Stimulated activated naive CD8-positive, alpha-beta T cell treated with anti-CD3 and anti-CD28 coated beads, Interleukin-15, Interleukin-2, amounts not matched to agents 100 ng/mL and 50 ng/mL, for 24 hours (primary cell): ENCODE results near the gene TAS2R8.
"Not testable (repeated sequence)": the region's sequence is repeated elsewhere in the genome, so short reads cannot be mapped to it uniquely, and the experiment has no call there.

Experiments used
- H3K27ac Mint-ChIP-seq: one replicate; pipeline ENCODE4 v1.8.0; 2021; ENCODE audit warnings: mild to moderate bottlenecking, mixed read lengths
- H3K27me3 Mint-ChIP-seq: one replicate; pipeline ENCODE4 v1.8.0; 2021; ENCODE audit warnings: mixed read lengths
- H3K36me3 Mint-ChIP-seq: one replicate; pipeline ENCODE4 v1.8.0; 2021; ENCODE audit warnings: low read depth, mixed read lengths
- H3K4me1 Mint-ChIP-seq: one replicate; pipeline ENCODE4 v1.8.0; 2021; ENCODE audit warnings: low read depth, mixed read lengths
- H3K4me3 Mint-ChIP-seq: one replicate; pipeline ENCODE4 v1.8.0; 2021; ENCODE audit warnings: mild to moderate bottlenecking, mixed read lengths
- H3K9me3 Mint-ChIP-seq: one replicate; pipeline ENCODE4 v1.8.0; 2021; ENCODE audit warnings: mixed read lengths

Gene TAS2R8

DNA sequence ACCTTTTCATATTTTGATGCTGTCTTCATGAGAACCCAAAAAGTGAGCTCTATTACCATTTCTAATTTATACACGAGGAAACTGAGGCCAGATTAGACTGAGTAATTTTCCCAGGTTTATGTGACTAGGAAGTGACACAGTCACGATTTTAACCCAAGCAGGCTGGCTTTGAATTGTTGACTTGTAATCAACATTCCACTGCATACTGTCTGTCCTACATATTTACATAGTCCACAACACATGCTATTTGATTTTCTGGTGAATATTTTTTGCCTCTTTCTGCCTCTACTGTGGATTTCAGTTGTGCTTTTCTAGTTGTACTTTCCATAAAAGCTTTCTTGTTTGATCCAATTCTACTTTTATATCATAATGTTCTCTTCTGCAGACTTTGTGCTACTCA, 12.9 kb downstream of the TAS2R8 start:
- peaks cover 23% of the 10 kb centered on the region for H3K27me3 Mint-ChIP-seq
- no peaks in the 10 kb centered on the region for H3K36me3 Mint-ChIP-seq
- H3K4me3 Mint-ChIP-seq: no peak overlapping the region
- H3K4me1 Mint-ChIP-seq: no peaks in the 10 kb centered on the region
- H3K9me3 Mint-ChIP-seq: no peaks in the 10 kb centered on the region
- H3K27ac Mint-ChIP-seq: no peak overlapping the region

DNA sequence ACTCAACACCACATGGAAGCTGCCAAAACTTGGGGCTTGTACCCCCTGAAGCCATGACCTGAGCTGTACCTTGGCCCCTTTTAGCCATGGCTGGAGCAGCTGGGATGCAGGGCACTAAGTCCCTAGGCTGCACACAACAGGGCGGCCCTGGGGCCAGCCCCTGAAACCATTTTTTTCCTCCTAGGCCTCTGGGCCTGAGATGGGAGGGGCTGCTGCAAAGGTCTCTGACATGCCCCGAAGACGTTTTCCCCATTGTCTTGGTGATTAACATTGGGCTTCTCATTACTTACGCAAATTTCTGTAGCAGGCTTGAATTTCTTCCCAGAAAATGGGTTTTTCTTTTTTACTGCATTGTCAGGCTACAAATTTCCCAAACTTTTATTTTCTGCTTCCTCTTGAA, 15.3 kb downstream of the TAS2R8 start:
- peaks cover 15% of the 10 kb centered on the region for H3K27me3 Mint-ChIP-seq
- H3K4me3 Mint-ChIP-seq, H3K9me3 Mint-ChIP-seq, H3K27ac Mint-ChIP-seq, H3K4me1 Mint-ChIP-seq, H3K36me3 Mint-ChIP-seq: not testable (repeated sequence)

DNA sequence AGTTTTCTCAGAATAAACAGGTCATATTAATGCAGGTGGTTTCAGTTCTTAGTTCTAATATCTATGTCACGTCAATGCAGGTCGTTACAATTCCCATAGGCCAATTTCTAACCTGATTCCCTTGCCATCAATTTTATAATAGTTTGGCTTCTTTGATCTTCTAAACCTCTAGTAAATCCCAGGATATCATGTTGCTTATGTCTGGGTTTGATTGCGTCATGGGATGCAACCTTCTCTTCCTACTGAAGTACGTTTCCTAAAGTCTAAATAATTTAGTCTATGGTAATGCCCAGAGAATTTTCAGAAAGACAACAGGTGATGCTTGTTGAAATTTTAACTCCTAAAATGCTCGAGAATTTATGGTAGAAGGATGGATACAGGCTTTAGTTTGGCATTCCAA, 23.8 kb downstream of the TAS2R8 start:
- no peak overlapping the region for H3K4me3 Mint-ChIP-seq
- no peaks in the 10 kb centered on the region for H3K36me3 Mint-ChIP-seq
- H3K9me3 Mint-ChIP-seq: no peaks in the 10 kb centered on the region
- H3K27ac Mint-ChIP-seq: no peak overlapping the region
- peaks cover 11% of the 10 kb centered on the region for H3K27me3 Mint-ChIP-seq
- H3K4me1 Mint-ChIP-seq: no peaks in the 10 kb centered on the region

DNA sequence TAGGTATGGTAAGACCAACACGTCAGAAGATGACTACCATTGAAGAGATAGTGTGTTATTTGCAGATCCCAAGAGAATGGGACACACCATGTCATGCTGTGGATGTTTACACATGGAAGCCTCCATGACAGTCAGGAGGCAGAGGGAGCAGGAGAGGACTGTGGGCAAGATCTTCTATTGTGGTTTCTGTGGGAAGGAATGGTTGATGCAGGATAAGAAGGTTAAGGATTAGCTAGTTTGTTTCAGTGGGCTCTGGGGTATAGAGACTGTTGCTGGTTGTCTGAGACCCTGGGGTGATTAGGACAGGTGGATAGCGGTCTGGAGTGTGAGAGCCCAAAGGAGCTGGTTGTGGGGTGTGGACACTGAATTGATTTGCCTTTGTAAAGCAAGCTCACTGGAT, 28.0 kb downstream of the TAS2R8 start:
- Mint-ChIP-seq H3K36me3 (no peaks in the 10 kb centered on the region), H3K4me3 (no peak overlapping the region), H3K4me1 (no peaks in the 10 kb centered on the region), H3K27ac (no peak overlapping the region), H3K27me3 (peaks cover 16% of the 10 kb centered on the region), H3K9me3 (no peaks in the 10 kb centered on the region)

DNA sequence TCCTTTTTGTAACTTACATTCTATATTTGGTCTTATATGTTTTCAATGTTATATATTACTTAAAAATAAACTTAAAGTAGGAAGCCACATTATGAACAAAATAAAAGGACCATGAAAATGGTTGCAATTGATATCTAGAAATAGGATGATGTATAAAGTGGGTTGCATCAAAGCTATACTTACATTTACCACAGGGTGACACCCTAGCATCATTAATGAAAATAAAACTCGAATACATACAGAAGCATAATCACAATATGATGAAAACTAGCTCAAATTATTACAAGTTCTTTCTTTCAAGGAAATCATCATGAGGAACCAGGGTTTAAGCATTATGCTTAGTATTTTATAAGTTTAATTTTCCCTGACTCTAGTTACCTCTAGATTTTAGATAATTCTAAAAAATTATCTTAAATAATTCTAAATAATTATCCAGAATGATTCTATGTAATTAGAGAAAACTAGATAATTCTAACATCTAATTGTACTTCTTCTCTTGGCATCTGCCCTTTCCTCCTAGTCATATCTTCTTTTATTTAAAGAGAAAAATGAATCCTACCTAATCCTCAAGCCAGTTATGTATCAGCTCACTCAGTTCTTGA, 35.9 kb downstream of the TAS2R8 start:
- no peaks in the 10 kb centered on the region for H3K9me3 Mint-ChIP-seq
- H3K4me3 Mint-ChIP-seq: no peak overlapping the region
- H3K36me3 Mint-ChIP-seq: no peaks in the 10 kb centered on the region
- H3K27me3 Mint-ChIP-seq: peaks cover 64% of the 10 kb centered on the region
- H3K27ac Mint-ChIP-seq: no peak overlapping the region
- H3K4me1 Mint-ChIP-seq: no peaks in the 10 kb centered on the region

DNA sequence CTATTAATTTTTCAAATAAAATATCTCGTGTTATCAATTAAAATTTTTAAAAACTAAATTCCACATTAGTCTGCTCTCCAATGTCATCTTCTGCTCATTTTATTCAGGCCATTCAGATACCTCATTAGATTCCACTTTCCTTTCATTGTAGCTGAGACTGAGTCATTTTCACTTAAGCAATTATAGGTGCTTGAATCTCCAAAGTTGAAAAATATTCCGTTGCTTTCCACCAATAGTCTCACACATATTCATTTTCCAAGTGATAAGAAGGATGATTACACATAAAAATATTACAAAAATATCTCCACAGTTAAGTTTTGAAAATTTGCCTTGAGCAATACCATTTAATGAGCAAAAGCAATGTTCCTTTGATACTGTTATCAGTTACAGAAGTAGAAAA, 47.4 kb downstream of the TAS2R8 start:
- no peak overlapping the region for H3K27ac Mint-ChIP-seq
- peaks cover 11% of the 10 kb centered on the region for H3K9me3 Mint-ChIP-seq
- H3K4me3 Mint-ChIP-seq: no peak overlapping the region
- peaks cover 8% of the 10 kb centered on the region for H3K36me3 Mint-ChIP-seq
- H3K27me3 Mint-ChIP-seq: peaks cover 65% of the 10 kb centered on the region
- no peaks in the 10 kb centered on the region for H3K4me1 Mint-ChIP-seq

DNA sequence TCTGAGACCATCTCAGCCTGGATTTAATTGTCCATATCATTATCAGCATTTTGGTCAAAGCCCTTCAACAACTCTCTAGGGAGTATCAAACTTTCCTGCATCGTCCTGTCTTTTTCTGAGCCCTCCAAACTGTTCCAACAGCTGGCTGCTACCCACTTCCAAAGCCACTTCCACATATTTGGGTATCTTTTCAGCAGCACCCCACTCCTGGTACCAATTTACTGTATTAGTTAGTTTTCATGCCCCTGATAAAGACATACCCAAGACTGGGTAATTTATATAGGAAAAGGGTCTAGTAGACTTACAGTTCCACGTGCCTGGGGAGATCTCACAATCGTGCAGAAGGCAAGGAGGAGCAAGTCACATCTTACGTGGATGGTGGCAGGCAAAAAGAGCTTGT, 50.9 kb downstream of the TAS2R8 start:
- Mint-ChIP-seq H3K4me3 (no peak overlapping the region), H3K36me3 (peaks cover 8% of the 10 kb centered on the region), H3K4me1 (no peaks in the 10 kb centered on the region), H3K27me3 (peaks cover 61% of the 10 kb centered on the region), H3K27ac (no peak overlapping the region), H3K9me3 (peaks cover 11% of the 10 kb centered on the region)
